H9 (cell line): ENCODE results near the gene TMEM221. TPM values are rescaled to one million over a fixed set of nuclear protein-coding genes. Genes with fewer than 3 reads are reported as not detected.

Experiments used
- DNase-seq: peaks from one replicate; pipeline ENCODE4 v3.0.0-alpha.2; 2017
- H2AFZ ChIP-seq: one replicate; pipeline ENCODE4 v1.6.1; 2013; ENCODE audit warnings: mild to moderate bottlenecking, low read length, control low read depth, moderate library complexity
- H2AK5ac ChIP-seq: 2 replicates; pipeline ENCODE4 v1.6.1; 2013; ENCODE audit warnings: low read length, control low read depth, mixed read lengths; ENCODE audit not compliant: insufficient read length
- H2BK120ac ChIP-seq: one replicate; pipeline ENCODE4 v1.6.1; 2013; ENCODE audit warnings: low read depth, mild to moderate bottlenecking, low read length, control low read depth, inconsistent platforms; ENCODE audit not compliant: poor library complexity, severe bottlenecking
- H2BK12ac ChIP-seq: 2 replicates; pipeline ENCODE4 v1.6.1; 2013; ENCODE audit warnings: low read length, control low read depth, mixed read lengths, low read depth; ENCODE audit not compliant: insufficient read length
- H2BK15ac ChIP-seq: 2 replicates; pipeline ENCODE4 v1.6.1; 2013; ENCODE audit warnings: low read depth, low read length, control low read depth
- H2BK20ac ChIP-seq: one replicate; pipeline ENCODE4 v1.6.1; 2013; ENCODE audit warnings: low read depth, mild to moderate bottlenecking, low read length, control low read depth, inconsistent platforms; ENCODE audit not compliant: poor library complexity, severe bottlenecking
- H2BK5ac ChIP-seq: 2 replicates; pipeline ENCODE4 v1.6.1; 2013; ENCODE audit warnings: low read length, control low read depth, mixed read lengths; ENCODE audit not compliant: insufficient read length
- H3K14ac ChIP-seq: 2 replicates; pipeline ENCODE4 v1.6.1; 2013; ENCODE audit warnings: low read length, control low read depth; ENCODE audit not compliant: insufficient read depth
- H3K18ac ChIP-seq: 2 replicates; pipeline ENCODE4 v1.6.1; 2013; ENCODE audit warnings: low read depth, mild to moderate bottlenecking, mixed read lengths, low read length, control low read depth; ENCODE audit not compliant: insufficient read length
- H3K23ac ChIP-seq: 2 replicates; pipeline ENCODE4 v1.6.1; 2013; ENCODE audit warnings: low read length, control low read depth, mixed read lengths, low read depth; ENCODE audit not compliant: insufficient read length
- H3K23me2 ChIP-seq: 2 replicates; pipeline ENCODE4 v1.6.1; 2013; ENCODE audit warnings: low read depth, mild to moderate bottlenecking, mixed read lengths, low read length, control low read depth; ENCODE audit not compliant: insufficient read length, poor library complexity, severe bottlenecking
- H3K27ac ChIP-seq: 2 replicates; pipeline ENCODE4 v1.5.1; 2013; ENCODE audit warnings: low read length, control low read depth, mixed read lengths, low read depth; ENCODE audit not compliant: insufficient read length
- H3K27me3 ChIP-seq: 2 replicates; pipeline ENCODE4 v1.6.1; 2013; ENCODE audit warnings: low read length, control low read depth, inconsistent platforms; ENCODE audit not compliant: insufficient read depth
- H3K4ac ChIP-seq: 2 replicates; pipeline ENCODE4 v1.6.1; 2013; ENCODE audit warnings: low read depth, mild to moderate bottlenecking, control low read depth, inconsistent platforms, low read length, moderate library complexity
- H3K4me1 ChIP-seq: 2 replicates; pipeline ENCODE4 v1.6.1; 2013; ENCODE audit warnings: low read length, control low read depth, inconsistent platforms; ENCODE audit not compliant: insufficient read depth
- H3K4me2 ChIP-seq: 2 replicates; pipeline ENCODE4 v1.6.1; 2013; ENCODE audit warnings: low read length, control low read depth, mixed read lengths; ENCODE audit not compliant: insufficient read length, insufficient read depth
- H3K56ac ChIP-seq: 2 replicates; pipeline ENCODE4 v1.6.1; 2013; ENCODE audit warnings: low read depth, mild to moderate bottlenecking, mixed read lengths, low read length, control low read depth; ENCODE audit not compliant: insufficient read length
- H3K79me1 ChIP-seq: 2 replicates; pipeline ENCODE4 v1.6.1; 2013; ENCODE audit warnings: low read depth, mild to moderate bottlenecking, moderate library complexity, low read length, control low read depth, inconsistent platforms; ENCODE audit not compliant: insufficient read depth, poor library complexity, severe bottlenecking
- H3K79me2 ChIP-seq: 2 replicates; pipeline ENCODE4 v1.6.1; 2013; ENCODE audit warnings: low read length, control low read depth, inconsistent platforms; ENCODE audit not compliant: insufficient read depth
- H3K9ac ChIP-seq: 2 replicates; pipeline ENCODE4 v1.6.1; 2013; ENCODE audit warnings: low read length, control low read depth, mixed read lengths; ENCODE audit not compliant: insufficient read length; ENCODE audit errors: extremely low read depth
- H3K9me3 ChIP-seq: one replicate; pipeline ENCODE4 v1.6.1; 2013; ENCODE audit warnings: low read depth, low read length, inconsistent platforms; ENCODE audit not compliant: control insufficient read depth
- H3T11ph ChIP-seq: one replicate; pipeline ENCODE4 v1.6.1; 2013; ENCODE audit warnings: mild to moderate bottlenecking, low read length, control low read depth, inconsistent platforms
- H4K20me1 ChIP-seq: one replicate; pipeline ENCODE4 v1.6.1; 2013; ENCODE audit not compliant: control insufficient read depth, insufficient read length, insufficient read depth
- H4K5ac ChIP-seq: 2 replicates; pipeline ENCODE4 v1.6.1; 2013; ENCODE audit warnings: low read depth, mild to moderate bottlenecking, mixed read lengths, low read length, control low read depth; ENCODE audit not compliant: insufficient read length
- H4K8ac ChIP-seq: replicated peaks from 2 replicates; pipeline ENCODE4 v1.6.1; 2013; ENCODE audit warnings: low read length, control low read depth, mixed read lengths, low read depth; ENCODE audit not compliant: insufficient read length
- H4K91ac ChIP-seq: 2 replicates; pipeline ENCODE4 v1.6.1; 2013; ENCODE audit warnings: low read depth, mild to moderate bottlenecking, moderate library complexity, mixed read lengths, low read length, control low read depth; ENCODE audit not compliant: insufficient read length
- H3K27ac Mint-ChIP-seq, 3 experiments: 2 replicates in 2 of 3; 3 replicates in 1 of 3; pipeline ENCODE4 v1.8.0; 2020 to 2021; ENCODE audit warnings: mixed read lengths in 3 of 3, mild to moderate bottlenecking in 1 of 3, moderate library complexity in 1 of 3
- H3K27me3 Mint-ChIP-seq: 2 replicates; pipeline ENCODE4 v1.8.0; 2021; ENCODE audit warnings: low read depth, mild to moderate bottlenecking, moderate library complexity, mixed read lengths
- H3K36me3 Mint-ChIP-seq, 3 experiments: 2 replicates in 2 of 3; 3 replicates in 1 of 3; pipeline ENCODE4 v1.8.0; 2020 to 2021; ENCODE audit warnings: low read depth in 3 of 3, mixed read lengths in 3 of 3; ENCODE audit not compliant: insufficient read depth in 1 of 3
- H3K4me1 Mint-ChIP-seq, 2 experiments: 2 replicates each; pipeline ENCODE4 v1.8.0; 2020; ENCODE audit warnings: mixed read lengths in 2 of 2
- H3K4me3 Mint-ChIP-seq, 2 experiments: 2 replicates in 1 of 2; 3 replicates in 1 of 2; pipeline ENCODE4 v1.8.0; 2020 to 2021; ENCODE audit warnings: mild to moderate bottlenecking in 2 of 2, mixed read lengths in 2 of 2, moderate library complexity in 1 of 2
- H3K9me3 Mint-ChIP-seq, 2 experiments: 2 replicates in 1 of 2; 3 replicates in 1 of 2; pipeline ENCODE4 v1.8.0; 2020; ENCODE audit warnings: mild to moderate bottlenecking in 2 of 2, mixed read lengths in 2 of 2, moderate library complexity in 1 of 2
- CTCF ChIP-seq: fragments of 200-600 bp; sonication (generic); conservative IDR thresholded peaks from 3 replicates; pipeline ENCODE4 v1.8.0; 2021; ENCODE audit warnings: antibody characterized with exemption, mild to moderate bottlenecking
- WGBS: extraction: QIAGEN DNeasy Blood & Tissue Kit; methylation state at CpG from one replicate; pipeline ENCODE4 v1.1.7; 2013; ENCODE audit warnings: missing lambda C conversion rate, low lambda C conversion rate, mixed read lengths; ENCODE audit not compliant: insufficient read length; ENCODE audit errors: extremely low coverage; 5-methylcytosine and 5-hydroxymethylcytosine counted together
- total RNA-seq: library from RNA; stranded (reverse); gene quantifications from 2 replicates; pipeline ENCODE4 v1.2.1, GENCODE V29; 2021

Gene TMEM221
- total RNA-seq, 1 experiment from 2014 or later: 1.4 TPM

DNA sequence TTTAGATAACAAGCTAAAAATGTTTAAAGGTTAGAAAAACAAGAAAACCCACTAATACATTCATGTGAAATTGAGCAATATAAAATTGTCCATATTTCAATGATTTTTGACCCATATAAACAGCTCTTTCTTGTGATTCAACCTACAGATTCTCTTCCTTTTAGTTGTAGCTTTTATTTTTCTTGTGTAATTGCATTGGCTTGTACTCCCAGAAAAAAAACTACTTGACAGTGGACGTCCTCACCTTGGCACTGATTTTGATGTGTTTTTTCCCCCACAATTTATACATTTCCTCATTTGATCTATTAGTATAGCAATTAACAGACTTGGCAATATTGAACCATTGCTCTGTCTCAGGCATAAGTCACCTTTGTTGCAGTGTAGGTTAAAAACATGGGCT, 59.2 kb downstream of the TMEM221 start:
- H2AK5ac ChIP-seq: no peak overlapping the region
- Mint-ChIP-seq H3K9me3 (peaks cover 9 to 10% of the 10 kb centered on the region in 2 experiments), H3K27me3 (peaks cover 22% of the 10 kb centered on the region), H3K4me1 (peaks cover 9 to 10% of the 10 kb centered on the region in 2 experiments), H3K4me3 (peak overlapping the region in 1 of 2 experiments; percentile 72; a peak in 3 of 5 replicates), H3K27ac (no peak overlapping the region), H3K36me3 (no peaks in the 10 kb centered on the region; a peak in 1 of 7 replicates)
- no peak overlapping the region for H3K9ac ChIP-seq
- H3K18ac ChIP-seq: no peak overlapping the region
- no peak overlapping the region for H4K8ac ChIP-seq
- H3K4ac ChIP-seq: no peak overlapping the region
- H3K4me1 ChIP-seq: no peaks in the 10 kb centered on the region
- H2BK5ac ChIP-seq: no peak overlapping the region
- peaks cover 14% of the 10 kb centered on the region for H3K23me2 ChIP-seq
- no peak for TF ChIP-seq CTCF
- no peak overlapping the region for H3K23ac ChIP-seq
- no peaks in the 10 kb centered on the region for H3K79me2 ChIP-seq
- H3T11ph ChIP-seq: no peak overlapping the region
- H3K27ac ChIP-seq: no peak overlapping the region
- no peak overlapping the region for H2BK120ac ChIP-seq
- no peak overlapping the region for H2AFZ ChIP-seq
- H3K56ac ChIP-seq: no peak overlapping the region
- no peaks in the 10 kb centered on the region for H3K27me3 ChIP-seq
- no peaks in the 10 kb centered on the region for H3K9me3 ChIP-seq
- no peak overlapping the region for H3K4me2 ChIP-seq
- H3K79me1 ChIP-seq: no peaks in the 10 kb centered on the region
- no peak for DNase-seq
- no peak overlapping the region for H2BK20ac ChIP-seq
- H4K20me1 ChIP-seq: no peaks in the 10 kb centered on the region
- no CpG with 5 or more reads among the region's 1 CpG for WGBS
- H4K91ac ChIP-seq: no peak overlapping the region
- no peak overlapping the region for H2BK15ac ChIP-seq
- H4K5ac ChIP-seq: no peak overlapping the region
- no peak overlapping the region for H2BK12ac ChIP-seq
- H3K14ac ChIP-seq: no peak overlapping the region
